Liver (tissue), 9 donors: Measurements from ENCODE around the gene TNNT1. TPM values are rescaled to one million over a fixed set of nuclear protein-coding genes. Genes with fewer than 3 reads are reported as not detected.

Source experiments
- DNase-seq: peaks from one replicate; pipeline ENCODE4 v3.0.0-alpha.2; 2017; ENCODE audit warnings: low spot score
- H3K27ac ChIP-seq, 2 donors: one replicate each; pipeline ENCODE4 v1.7.0; 2013; ENCODE audit warnings: inconsistent platforms in 2 of 2, low read length in 2 of 2, control low read depth in 1 of 2, low read depth in 1 of 2, mild to moderate bottlenecking in 1 of 2
- H3K27me3 ChIP-seq, 4 donors: one replicate each; pipeline versions ENCODE4 v1.6.1 to v1.7.0; 2013; ENCODE audit warnings: low read length in 3 of 4, inconsistent platforms in 1 of 4, mild to moderate bottlenecking in 1 of 4, moderate library complexity in 1 of 4; ENCODE audit not compliant: control insufficient read depth in 4 of 4, insufficient read depth in 4 of 4
- H3K36me3 ChIP-seq, 4 donors: one replicate each; pipeline versions ENCODE4 v1.6.1 to v1.7.0; 2013; ENCODE audit warnings: low read length in 3 of 4, mild to moderate bottlenecking in 3 of 4, low read depth in 1 of 4, moderate library complexity in 1 of 4; ENCODE audit not compliant: control insufficient read depth in 4 of 4, insufficient read depth in 3 of 4
- H3K4me1 ChIP-seq, 4 donors: one replicate each; pipeline versions ENCODE4 v1.6.1 to v1.7.0; 2013; ENCODE audit warnings: low read length in 3 of 4, mild to moderate bottlenecking in 3 of 4, moderate library complexity in 1 of 4; ENCODE audit not compliant: control insufficient read depth in 4 of 4, insufficient read depth in 4 of 4
- H3K4me3 ChIP-seq, 3 donors: one replicate each; pipeline versions ENCODE4 v1.6.1 to v1.7.0; 2013; ENCODE audit warnings: low read length in 3 of 3, control low read depth in 1 of 3, low read depth in 1 of 3, mild to moderate bottlenecking in 1 of 3
- H3K9ac ChIP-seq, 2 donors: one replicate each; pipeline ENCODE4 v1.7.0; 2013; ENCODE audit warnings: low read length in 2 of 2, mild to moderate bottlenecking in 2 of 2, moderate library complexity in 2 of 2, control low read depth in 1 of 2, low read depth in 1 of 2
- H3K9me3 ChIP-seq, 4 donors: one replicate each; pipeline versions ENCODE4 v1.6.1 to v1.7.0; 2013; ENCODE audit warnings: low read length in 3 of 4; ENCODE audit not compliant: control insufficient read depth in 4 of 4
- CTCF ChIP-seq: fragments of 150-350 bp; IDR thresholded peaks from 2 replicates; pipeline ENCODE4 v1.5.1; 2017; ENCODE audit warnings: improper control_type of control experiment, low read depth, low read length; ENCODE audit not compliant: missing input control
- EGR1 ChIP-seq, 2 donors: IDR thresholded peaks; 2 replicates each; pipeline ENCODE4 v1.6.1; 2016 to 2018; ENCODE audit warnings: antibody characterized with exemption in 2 of 2, low read depth in 2 of 2
- FOXA1 ChIP-seq: IDR thresholded peaks from 2 replicates; pipeline ENCODE4 v1.6.1; 2016; ENCODE audit warnings: antibody characterized with exemption
- FOXA2 ChIP-seq: IDR thresholded peaks from 2 replicates; pipeline ENCODE4 v1.6.1; 2016; ENCODE audit warnings: antibody characterized with exemption
- GABPA ChIP-seq, 2 donors: IDR thresholded peaks in 1 of 2; conservative IDR thresholded peaks in 1 of 2; 2 replicates each; pipeline ENCODE4 v1.6.1; 2016; ENCODE audit warnings: antibody characterized with exemption in 2 of 2, mild to moderate bottlenecking in 1 of 2, moderate library complexity in 1 of 2
- HNF4A ChIP-seq, 2 donors: conservative IDR thresholded peaks; 2 replicates each; pipeline ENCODE4 v1.6.1; 2016; ENCODE audit warnings: antibody characterized with exemption in 2 of 2, mild to moderate bottlenecking in 2 of 2
- HNF4G ChIP-seq: IDR thresholded peaks from 2 replicates; pipeline ENCODE4 v1.6.1; 2016; ENCODE audit warnings: antibody characterized with exemption
- JUND ChIP-seq, 2 donors: IDR thresholded peaks; 2 replicates each; pipeline ENCODE4 v1.6.1; 2016; ENCODE audit warnings: antibody characterized with exemption in 2 of 2
- NR2F2 ChIP-seq: IDR thresholded peaks from 2 replicates; pipeline ENCODE4 v1.6.1; 2016; ENCODE audit warnings: antibody characterized with exemption
- RAD21 ChIP-seq, 2 donors: IDR thresholded peaks; 2 replicates each; pipeline ENCODE4 v1.6.1; 2016; ENCODE audit warnings: antibody characterized with exemption in 2 of 2, mild to moderate bottlenecking in 2 of 2
- REST ChIP-seq: IDR thresholded peaks from 2 replicates; pipeline ENCODE4 v1.6.1; 2016; ENCODE audit warnings: antibody characterized with exemption, mild to moderate bottlenecking
- RXRA ChIP-seq, 2 donors: IDR thresholded peaks; 2 replicates each; pipeline ENCODE4 v1.6.1; 2017 to 2018; ENCODE audit warnings: antibody characterized with exemption in 2 of 2, mild to moderate bottlenecking in 1 of 2
- SP1 ChIP-seq: IDR thresholded peaks from 2 replicates; pipeline ENCODE4 v1.6.1; 2018; ENCODE audit warnings: antibody characterized with exemption, mild to moderate bottlenecking
- TAF1 ChIP-seq: conservative IDR thresholded peaks from 2 replicates; pipeline ENCODE4 v1.6.1; 2016; ENCODE audit warnings: antibody characterized with exemption, mild to moderate bottlenecking
- YY1 ChIP-seq: IDR thresholded peaks from 2 replicates; pipeline ENCODE4 v1.6.1; 2016; ENCODE audit warnings: antibody characterized with exemption, mild to moderate bottlenecking
- ZBTB33 ChIP-seq: IDR thresholded peaks from 2 replicates; pipeline ENCODE4 v1.6.1; 2016; ENCODE audit warnings: antibody characterized with exemption
- WGBS: extraction: QIAGEN DNeasy Blood & Tissue Kit; methylation state at CpG from one replicate; pipeline ENCODE4 v1.1.7; 2013; 5-methylcytosine and 5-hydroxymethylcytosine counted together
- polyA plus RNA-seq, 2 donors: library from polyadenylated mRNA; stranded (reverse) in 1 of 2; unstranded in 1 of 2; fragments of 200-250 nt in 1 of 2; fragments of >200 nt in 1 of 2; fragmentation: Nextera tagmentation in 1 of 2; extraction: Ambion mirVana in 1 of 2; gene quantifications; one replicate each; pipeline versions ENCODE4 v1.2.1 to v1.2.3, GENCODE V29; 2013 to 2015
- total RNA-seq, 2 donors: library from RNA; depleted of rRNA; stranded (reverse); fragments of >200 nt; gene quantifications; one replicate each; pipeline ENCODE4 v1.2.3, GENCODE V29; 2014
- TF ChIP-seq, protein P1 (sequence below): IDR thresholded peaks from 2 replicates; pipeline ENCODE4 v1.6.1; 2016; ENCODE audit warnings: antibody characterized with exemption
- TF ChIP-seq, protein P2 (sequence below): IDR thresholded peaks from 2 replicates; pipeline ENCODE4 v1.6.1; 2016; ENCODE audit warnings: antibody characterized with exemption
- donor health status: healthy.
- donor health status: healthy.
- donor health status: healthy.
- donor health status: healthy.
- donor health status: healthy.

TNNT1 gene
- total and polyA plus RNA-seq, 4 donors = 0.15 to 0.28 TPM; not detected in 2

DNA sequence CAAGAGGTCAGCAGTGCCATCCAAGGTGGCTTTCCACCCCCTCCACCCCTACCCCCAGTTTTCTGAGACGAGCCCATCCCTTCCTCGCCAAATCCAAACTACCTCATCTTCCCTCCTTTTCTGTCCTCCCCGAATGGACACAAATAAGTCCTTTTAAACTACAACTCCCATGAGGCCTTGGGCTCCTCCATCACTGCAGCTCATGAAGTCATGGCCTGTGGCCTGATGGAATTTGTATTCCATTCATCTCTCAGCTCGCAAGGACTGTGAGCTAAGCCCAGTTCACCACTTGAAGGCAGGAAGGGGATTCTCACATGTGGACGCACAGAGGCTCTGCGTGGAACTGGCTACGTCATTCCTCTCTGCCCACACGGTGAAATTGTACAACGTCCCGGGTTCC, 47.8 kb upstream of the TNNT1 start:
- DNase-seq = no peak
- Histone ChIP-seq H3K4me1 (no peaks in the 10 kb centered on the region), H3K27ac (no peak overlapping the region), H3K36me3 (peaks cover 0 to 3% (median 1%) of the 10 kb centered on the region in 4 donors), H3K27me3 (no peaks in the 10 kb centered on the region), H3K9me3 (no peaks in the 10 kb centered on the region), H3K4me3 (no peak overlapping the region), H3K9ac (no peak overlapping the region)
- TF ChIP-seq GABPA (IDR thresholded peaks at IDR 0.05 in 1 of 2, conservative IDR thresholded peaks at IDR 0.05 in 1 of 2) (no peak), ZBTB33 (no peak), SP1 (no peak), RAD21 (IDR thresholded peaks at IDR 0.05) (no peak), REST (no peak), HNF4G (no peak), FOXA2 (no peak), FOXA1 (no peak), NR2F2 (no peak), TAF1 (no peak), EGR1 (IDR thresholded peaks at IDR 0.05; ENCODE audit: low read depth in 2 of 2) (no peak), JUND (IDR thresholded peaks at IDR 0.05) (no peak), YY1 (no peak), RXRA (IDR thresholded peaks at IDR 0.05) (no peak), HNF4A (conservative IDR thresholded peaks at IDR 0.05) (no peak), CTCF (no peak)
- TF ChIP-seq, protein P1, sequence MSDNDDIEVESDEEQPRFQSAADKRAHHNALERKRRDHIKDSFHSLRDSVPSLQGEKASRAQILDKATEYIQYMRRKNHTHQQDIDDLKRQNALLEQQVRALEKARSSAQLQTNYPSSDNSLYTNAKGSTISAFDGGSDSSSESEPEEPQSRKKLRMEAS = no peak
- TF ChIP-seq, protein P2, sequence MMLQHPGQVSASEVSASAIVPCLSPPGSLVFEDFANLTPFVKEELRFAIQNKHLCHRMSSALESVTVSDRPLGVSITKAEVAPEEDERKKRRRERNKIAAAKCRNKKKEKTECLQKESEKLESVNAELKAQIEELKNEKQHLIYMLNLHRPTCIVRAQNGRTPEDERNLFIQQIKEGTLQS = no peak
- WGBS = 94% methylated on average over 10 of the region's 10 CpGs
